ENCODE measurements around the gene CDK15. TPM values are rescaled to one million over a fixed set of nuclear protein-coding genes. Genes with fewer than 3 reads are reported as not detected.

CDK15 gene
- total and polyA plus RNA-seq, 10 donors = 0.02 to 0.64 (median 0.16) TPM; not detected in 6

GRCh38 chr2:201777043-201777442 is 29.3 kb upstream of the CDK15 start:
- no peaks in the 10 kb centered on the region for H3K36me3 ChIP-seq
- intact Hi-C loops (cut with DNase I; ENCODE audit: low total_unique reads) = no loop called here
- H3K27ac ChIP-seq = no peak overlapping the region
- DNase-seq = no peak
- H3K4me1 ChIP-seq = peaks cover 7 to 41% (median 23%) of the 10 kb centered on the region in 6 donors
- TF ChIP-seq POLR2A (IDR thresholded peaks at IDR 0.05) = no peak
- TF ChIP-seq POLR2AphosphoS5 (IDR thresholded peaks at IDR 0.05) = no peak
- no peak for TF ChIP-seq CTCF (IDR thresholded peaks at IDR 0.05 in 8 of 11, conservative IDR thresholded peaks at IDR 0.05 in 3 of 11)
- H3K9me3 ChIP-seq = no peaks in the 10 kb centered on the region
- H3K4me3 ChIP-seq = no peak overlapping the region
- peaks cover 0 to 3% (median 0%) of the 10 kb centered on the region in 7 donors for H3K27me3 ChIP-seq (replicated peaks in 1 of 7)

- Histone ChIP-seq H3K4me1 (peaks cover 7 to 44% (median 24%) of the 10 kb centered on the region in 6 donors), H3K36me3 (no peaks in the 10 kb centered on the region), H3K27ac (no peak overlapping the region), H3K4me3 (no peak overlapping the region), H3K27me3 (replicated peaks in 1 of 7) (peaks cover 0 to 8% (median 0%) of the 10 kb centered on the region in 7 donors), H3K9me3 (no peaks in the 10 kb centered on the region)
- no peak for DNase-seq
- TF ChIP-seq POLR2AphosphoS5 (IDR thresholded peaks at IDR 0.05) (no peak), POLR2A (IDR thresholded peaks at IDR 0.05) (no peak), CTCF (IDR thresholded peaks at IDR 0.05 in 8 of 11, conservative IDR thresholded peaks at IDR 0.05 in 3 of 11) (no peak)
- intact Hi-C loops (cut with DNase I; ENCODE audit: low total_unique reads) = no loop called here
These were observed 28.5 kb upstream of the CDK15 start for GRCh38 chr2:201777869-201778268.

GRCh38 chr2:201779901-201780673 is 26.2 kb upstream of the CDK15 start:
- Histone ChIP-seq H3K9me3 (no peaks in the 10 kb centered on the region), H3K36me3 (no peaks in the 10 kb centered on the region), H3K4me3 (peak overlapping the region; percentile 67 to 97 (median 89)), H3K4me1 (peaks cover 7 to 44% (median 24%) of the 10 kb centered on the region in 6 donors), H3K27ac (peak overlapping the region; percentile 63 to 94 (median 88)), H3K27me3 (replicated peaks in 1 of 7) (peaks cover 0 to 14% (median 0%) of the 10 kb centered on the region in 7 donors)
- intact Hi-C loops (cut with DNase I; ENCODE audit: low total_unique reads) = no loop called here
- no peak for TF ChIP-seq POLR2AphosphoS5 (IDR thresholded peaks at IDR 0.05)
- TF ChIP-seq CTCF (IDR thresholded peaks at IDR 0.05 in 8 of 11, conservative IDR thresholded peaks at IDR 0.05 in 3 of 11) = no peak
- TF ChIP-seq POLR2A (IDR thresholded peaks at IDR 0.05) = no peak
- DNase-seq = no peak
- WGBS, 5 donors = 5 to 9% (median 8%) methylated on average over 19 to 22 of the region's 22 CpGs

- peak; percentile 99 for DNase-seq
- TF ChIP-seq POLR2A (IDR thresholded peaks at IDR 0.05) = peak in 1 of 3 donors; percentile 29
- TF ChIP-seq POLR2AphosphoS5 (IDR thresholded peaks at IDR 0.05) = peak; percentile 88 to 94 (median 94)
- TF ChIP-seq CTCF (IDR thresholded peaks at IDR 0.05 in 8 of 11, conservative IDR thresholded peaks at IDR 0.05 in 3 of 11) = peak in 2 of 11 experiments; percentile 16 to 23
- Histone ChIP-seq H3K4me3 (peak within 1 kb of the TSS; percentile 67 to 97 (median 89)), H3K9me3 (no peaks in the 10 kb centered on the region), H3K27ac (peak within 1 kb of the TSS; percentile 63 to 94 (median 88)), H3K27me3 (replicated peaks in 1 of 7) (peaks cover 0 to 14% (median 0%) of the 10 kb centered on the region in 7 donors), H3K36me3 (no peaks in the 10 kb centered on the region), H3K4me1 (peaks cover 7 to 44% (median 24%) of the 10 kb centered on the region in 6 donors)
- intact Hi-C loops (cut with DNase I; ENCODE audit: low total_unique reads) = no loop called here
- 0% methylated on average over 42 to 60 of the region's 60 CpGs for WGBS, 5 donors
These were observed 25.5 kb upstream of the CDK15 start, which contains the start of gene ALS2 for GRCh38 chr2:201780674-201781493. TSS of gene ALS2 (minus strand) at chr2:201780933. CDS start at chr2:201768885, 12,048 bp downstream.
